ACC112 (cell line): ENCODE measurements around the gene SPSB1.

ENCODE experiments used
- H2AFZ ChIP-seq: fragments of 200-600 bp; sonication (generic); one replicate; pipeline ENCODE4 v1.6.0; 2017; ENCODE audit warnings: antibody characterized with exemption, low read length; ENCODE audit not compliant: unreplicated experiment
- H3K27ac ChIP-seq: fragments of 200-600 bp; sonication (generic); 2 replicates; pipeline ENCODE4 v1.5.1; 2014; ENCODE audit warnings: low read depth, mild to moderate bottlenecking, antibody characterized with exemption, low read length, moderate library complexity
- H3K27me3 ChIP-seq: fragments of 200-600 bp; sonication (generic); 2 replicates; pipeline ENCODE4 v1.6.1; 2014; ENCODE audit warnings: mild to moderate bottlenecking, antibody characterized with exemption, low read length, moderate library complexity, mixed read lengths; ENCODE audit not compliant: insufficient read depth
- H3K36me3 ChIP-seq: fragments of 200-600 bp; sonication (generic); 2 replicates; pipeline ENCODE4 v1.6.1; 2016; ENCODE audit warnings: mild to moderate bottlenecking, antibody characterized with exemption, low read length, moderate library complexity, mixed read lengths; ENCODE audit not compliant: insufficient read depth
- H3K4me1 ChIP-seq: fragments of 200-600 bp; sonication (generic); one replicate; pipeline ENCODE4 v1.6.1; 2016; ENCODE audit warnings: low read length, mixed read lengths; ENCODE audit not compliant: insufficient read depth, unreplicated experiment, control insufficient read depth
- H3K4me3 ChIP-seq: fragments of 200-600 bp; sonication (generic); 2 replicates; pipeline ENCODE4 v1.5.1; 2014; ENCODE audit warnings: mild to moderate bottlenecking, low read depth, low read length
- H3K79me2 ChIP-seq: fragments of 200-600 bp; sonication (generic); one replicate; pipeline ENCODE4 v1.6.0; 2016; ENCODE audit warnings: low read length; ENCODE audit not compliant: control insufficient read depth, unreplicated experiment, insufficient read depth

SPSB1 gene

GRCh38 chr1:9292361-9293240 lies at the start of gene SPSB1:
TSS of gene SPSB1 (plus strand) at chr1:9292894. CDS start at chr1:9355892, 62,998 bp downstream.
- peak within 1 kb of the TSS; percentile 77 for H3K4me3 ChIP-seq
- no peaks in the 10 kb centered on the region for H3K36me3 ChIP-seq
- no peaks in the 10 kb centered on the region for H3K27me3 ChIP-seq
- peaks cover 30% of the 10 kb centered on the region for H3K4me1 ChIP-seq
- peaks cover 42% of the 10 kb centered on the region for H3K79me2 ChIP-seq
- peak within 1 kb of the TSS; percentile 14; the same call in 1 of the 2 replicates for H3K27ac ChIP-seq
- H2AFZ ChIP-seq = peak within 1 kb of the TSS; percentile 27

GRCh38 chr1:9243066-9243739 lies 49.5 kb upstream of the SPSB1 start:
- H3K36me3 ChIP-seq = no peaks in the 10 kb centered on the region; the same call in 1 of the 2 replicates
- H3K27me3 ChIP-seq = no peaks in the 10 kb centered on the region
- peaks cover 24% of the 10 kb centered on the region for H3K79me2 ChIP-seq

GRCh38 chr1:9244501-9245229 lies 48.0 kb upstream of the SPSB1 start:
- Histone ChIP-seq H3K36me3 (no peaks in the 10 kb centered on the region; the same call in 1 of the 2 replicates), H3K4me3 (no peak overlapping the region), H3K4me1 (peaks cover 32% of the 10 kb centered on the region), H3K27me3 (no peaks in the 10 kb centered on the region), H3K79me2 (peaks cover 20% of the 10 kb centered on the region), H2AFZ (no peak overlapping the region), H3K27ac (no peak overlapping the region)

More at GRCh38 chr1:9243066-9243739, 49.5 kb upstream of the SPSB1 start:
- Histone ChIP-seq H2AFZ (no peak overlapping the region), H3K4me1 (peaks cover 44% of the 10 kb centered on the region), H3K4me3 (no peak overlapping the region; the same call in 1 of the 2 replicates), H3K27ac (peak overlapping the region; percentile 87)

GRCh38 chr1:9245230-9245619 lies 47.5 kb upstream of the SPSB1 start:
- no peak overlapping the region for H2AFZ ChIP-seq
- H3K79me2 ChIP-seq = peaks cover 20% of the 10 kb centered on the region
- H3K27ac ChIP-seq = no peak overlapping the region
- peaks cover 26% of the 10 kb centered on the region for H3K4me1 ChIP-seq
- H3K36me3 ChIP-seq = no peaks in the 10 kb centered on the region; the same call in 1 of the 2 replicates
- H3K27me3 ChIP-seq = no peaks in the 10 kb centered on the region
- H3K4me3 ChIP-seq = no peak overlapping the region

- H3K27ac ChIP-seq = no peak overlapping the region
- no peaks in the 10 kb centered on the region for H3K27me3 ChIP-seq
- H3K36me3 ChIP-seq = no peaks in the 10 kb centered on the region; the same call in 1 of the 2 replicates
- peaks cover 20% of the 10 kb centered on the region for H3K79me2 ChIP-seq
- peaks cover 22% of the 10 kb centered on the region for H3K4me1 ChIP-seq
- no peak overlapping the region for H3K4me3 ChIP-seq
- H2AFZ ChIP-seq = no peak overlapping the region
These were observed 47.0 kb upstream of the SPSB1 start for GRCh38 chr1:9245661-9246060.

GRCh38 chr1:9246215-9246614 lies 46.5 kb upstream of the SPSB1 start:
- Histone ChIP-seq H3K4me1 (peaks cover 16% of the 10 kb centered on the region), H3K4me3 (no peak overlapping the region), H2AFZ (no peak overlapping the region), H3K27me3 (no peaks in the 10 kb centered on the region), H3K79me2 (peaks cover 17% of the 10 kb centered on the region), H3K27ac (no peak overlapping the region), H3K36me3 (no peaks in the 10 kb centered on the region; the same call in 1 of the 2 replicates)

- peaks cover 9% of the 10 kb centered on the region for H3K4me1 ChIP-seq
- H3K27ac ChIP-seq = no peak overlapping the region
- H3K36me3 ChIP-seq = no peaks in the 10 kb centered on the region; the same call in 1 of the 2 replicates
- no peaks in the 10 kb centered on the region for H3K27me3 ChIP-seq
- H3K4me3 ChIP-seq = no peak overlapping the region
- H3K79me2 ChIP-seq = peaks cover 9% of the 10 kb centered on the region
- no peak overlapping the region for H2AFZ ChIP-seq
These were observed 45.6 kb upstream of the SPSB1 start for GRCh38 chr1:9246841-9247785.

GRCh38 chr1:9247894-9248293 lies 44.8 kb upstream of the SPSB1 start:
- no peaks in the 10 kb centered on the region for H3K27me3 ChIP-seq
- no peak overlapping the region for H3K4me3 ChIP-seq
- peaks cover 10% of the 10 kb centered on the region for H3K79me2 ChIP-seq
- H3K36me3 ChIP-seq = peaks cover 3% of the 10 kb centered on the region; the same call in 1 of the 2 replicates
- peaks cover under 1% of the 10 kb centered on the region for H3K4me1 ChIP-seq
- H2AFZ ChIP-seq = no peak overlapping the region
- H3K27ac ChIP-seq = no peak overlapping the region

- no peaks in the 10 kb centered on the region for H3K4me1 ChIP-seq
- H3K79me2 ChIP-seq = peaks cover 3% of the 10 kb centered on the region
- no peak overlapping the region for H2AFZ ChIP-seq
- H3K27ac ChIP-seq = no peak overlapping the region
- no peak overlapping the region for H3K4me3 ChIP-seq
- no peaks in the 10 kb centered on the region for H3K27me3 ChIP-seq
- H3K36me3 ChIP-seq = peaks cover 3% of the 10 kb centered on the region; the same call in 1 of the 2 replicates
These were observed 44.1 kb upstream of the SPSB1 start for GRCh38 chr1:9248341-9249262.
